ENCODE results near the gene CORO2A. TPM values are rescaled to one million over a fixed set of nuclear protein-coding genes. Genes with fewer than 3 reads are reported as not detected.
"Not testable (repeated sequence)": the region's sequence is repeated elsewhere in the genome, so short reads cannot be mapped to it uniquely, and the experiment has no call there.

Gene CORO2A
- polyA plus RNA-seq, 1 experiment = 1.4 TPM

DNA sequence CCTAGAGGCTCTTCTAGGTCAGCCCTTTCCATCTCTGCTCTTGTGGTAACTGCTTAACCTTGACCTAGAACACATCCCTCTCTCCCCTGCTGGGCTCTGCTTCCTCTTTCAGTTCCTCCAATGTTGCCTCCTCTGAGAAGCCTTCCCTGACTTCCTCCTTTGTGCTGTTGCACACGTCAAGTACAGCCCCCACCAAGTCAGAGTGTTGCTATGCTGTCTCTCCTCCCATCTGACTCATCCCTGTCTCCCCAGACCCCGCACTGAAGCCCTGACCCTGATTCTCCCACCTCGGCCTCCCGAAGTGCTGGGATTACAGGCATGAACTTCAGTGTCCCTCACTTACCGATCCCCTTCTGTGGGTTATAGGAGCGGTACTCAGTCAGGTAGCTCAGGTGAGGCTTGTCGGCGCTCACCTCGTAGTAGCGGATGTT, 63.0 kb downstream of the CORO2A start:
- CTCF ChIA-PET = no interaction called here

DNA sequence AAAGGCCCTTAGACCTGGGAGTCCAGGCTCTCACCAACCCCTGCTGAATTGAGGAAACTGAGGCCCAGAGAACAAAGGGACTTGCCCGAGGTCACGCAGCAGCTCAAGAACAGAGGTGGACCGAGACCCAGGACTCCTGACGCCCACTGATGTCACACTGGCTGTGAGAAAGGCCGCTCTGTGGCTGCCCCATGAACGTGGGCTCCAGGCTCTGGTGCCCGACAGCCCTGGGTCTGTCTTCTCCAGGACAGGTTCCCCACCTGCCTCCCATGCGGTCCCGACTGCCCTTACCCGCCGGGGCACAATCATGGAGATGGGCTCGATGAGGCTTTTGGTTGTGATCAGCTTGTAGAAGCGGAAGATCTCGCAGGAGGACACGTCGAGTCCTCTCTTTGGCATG, 64.1 kb downstream of the CORO2A start:
- TF ChIP-seq, protein P1, sequence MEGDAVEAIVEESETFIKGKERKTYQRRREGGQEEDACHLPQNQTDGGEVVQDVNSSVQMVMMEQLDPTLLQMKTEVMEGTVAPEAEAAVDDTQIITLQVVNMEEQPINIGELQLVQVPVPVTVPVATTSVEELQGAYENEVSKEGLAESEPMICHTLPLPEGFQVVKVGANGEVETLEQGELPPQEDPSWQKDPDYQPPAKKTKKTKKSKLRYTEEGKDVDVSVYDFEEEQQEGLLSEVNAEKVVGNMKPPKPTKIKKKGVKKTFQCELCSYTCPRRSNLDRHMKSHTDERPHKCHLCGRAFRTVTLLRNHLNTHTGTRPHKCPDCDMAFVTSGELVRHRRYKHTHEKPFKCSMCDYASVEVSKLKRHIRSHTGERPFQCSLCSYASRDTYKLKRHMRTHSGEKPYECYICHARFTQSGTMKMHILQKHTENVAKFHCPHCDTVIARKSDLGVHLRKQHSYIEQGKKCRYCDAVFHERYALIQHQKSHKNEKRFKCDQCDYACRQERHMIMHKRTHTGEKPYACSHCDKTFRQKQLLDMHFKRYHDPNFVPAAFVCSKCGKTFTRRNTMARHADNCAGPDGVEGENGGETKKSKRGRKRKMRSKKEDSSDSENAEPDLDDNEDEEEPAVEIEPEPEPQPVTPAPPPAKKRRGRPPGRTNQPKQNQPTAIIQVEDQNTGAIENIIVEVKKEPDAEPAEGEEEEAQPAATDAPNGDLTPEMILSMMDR (IDR thresholded peaks at IDR 0.05; ENCODE audit: low read depth, low read length) = no peak
- ChIA-PET POLR2A (no interaction called here), CTCF (no interaction called here)
- Histone ChIP-seq H3K27me3 (ENCODE audit: control insufficient read depth, insufficient read depth, low read length) (peaks cover 9% of the 10 kb centered on the region), H3K4me3 (ENCODE audit: low read depth, low read length) (no peak overlapping the region), H3K27ac (ENCODE audit: low read depth, low read length) (no peak overlapping the region), H3K9me3 (ENCODE audit: control insufficient read depth, insufficient read depth, low read length) (no peaks in the 10 kb centered on the region)
- no peak for DNase-seq (ENCODE audit: low read depth, low spot score)

More for the DNA sequence above, 63.0 kb downstream of the CORO2A start:
- TF ChIP-seq, protein P1 (IDR thresholded peaks at IDR 0.05; ENCODE audit: low read depth, low read length) = no peak
- no peaks in the 10 kb centered on the region for H3K9me3 ChIP-seq (ENCODE audit: control insufficient read depth, insufficient read depth, low read length)
- no peak overlapping the region for H3K27ac ChIP-seq (ENCODE audit: low read depth, low read length)
- POLR2A ChIA-PET = no interaction called here
- peaks cover 9% of the 10 kb centered on the region for H3K27me3 ChIP-seq (ENCODE audit: control insufficient read depth, insufficient read depth, low read length)
- DNase-seq (ENCODE audit: low read depth, low spot score) = no peak
- H3K4me3 ChIP-seq (ENCODE audit: low read depth, low read length) = no peak overlapping the region

DNA sequence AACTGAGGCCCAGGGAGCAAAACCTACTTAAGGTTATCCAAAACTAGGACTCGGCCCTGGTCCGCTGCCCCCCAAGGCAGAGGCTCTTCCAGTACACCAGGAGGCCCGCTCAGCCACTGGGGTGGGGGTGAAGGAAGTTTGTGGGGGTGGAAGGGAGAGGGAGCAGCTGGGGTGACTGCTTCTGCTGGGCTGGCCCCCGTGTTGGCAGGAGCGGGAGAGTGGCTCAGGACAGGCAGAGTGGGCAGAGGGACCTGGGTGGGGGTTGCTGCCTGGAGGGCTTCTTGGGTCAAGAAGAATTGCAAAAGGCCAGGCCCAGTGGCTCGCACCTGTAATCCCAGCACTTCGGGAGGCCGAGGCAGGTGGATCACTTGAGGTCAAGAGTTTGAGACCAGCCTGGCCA, 65.2 kb downstream of the CORO2A start:
- CTCF ChIA-PET = no interaction called here

DNA sequence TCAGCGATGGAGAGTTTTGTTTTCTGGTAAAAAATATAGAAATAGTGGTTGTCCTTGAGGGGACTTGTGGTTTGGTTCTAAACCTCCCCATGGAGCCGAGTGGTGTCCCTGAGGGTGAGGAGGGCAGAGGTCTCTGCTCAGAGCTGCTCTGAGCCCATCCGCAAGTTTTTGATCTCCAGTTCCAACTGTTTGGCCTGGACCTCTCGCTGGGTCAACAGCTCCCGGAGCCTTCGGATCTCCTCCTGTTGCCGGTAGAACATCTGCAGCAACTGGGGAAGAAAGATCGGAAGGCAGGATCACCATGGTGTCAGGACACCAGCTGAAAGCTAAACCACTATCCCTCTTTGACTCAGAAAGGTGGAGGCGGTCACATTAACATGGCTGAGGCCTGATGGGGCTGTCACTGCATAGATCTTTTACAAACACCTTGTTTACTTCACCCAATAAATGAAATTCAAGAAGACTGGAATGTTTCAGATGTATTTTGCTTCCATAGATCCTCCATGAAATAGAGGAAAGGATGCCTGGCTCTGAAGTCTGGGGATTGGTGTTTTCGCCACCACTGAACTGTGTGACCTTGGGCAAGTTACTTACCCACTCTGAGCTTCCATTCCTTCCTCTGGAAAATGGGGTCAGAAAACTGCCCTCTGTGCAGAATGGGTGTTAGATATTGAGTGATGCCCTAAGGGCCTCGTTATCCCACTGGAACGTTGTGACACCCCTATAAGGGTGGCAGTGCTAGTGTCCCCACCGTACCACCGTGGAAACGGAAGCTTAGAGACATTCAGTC, 67.6 kb downstream of the CORO2A start:
- Histone ChIP-seq H3K4me3 (ENCODE audit: low read depth, low read length) (no peak overlapping the region), H3K9me3 (ENCODE audit: control insufficient read depth, insufficient read depth, low read length) (no peaks in the 10 kb centered on the region), H3K27me3 (ENCODE audit: control insufficient read depth, insufficient read depth, low read length) (no peaks in the 10 kb centered on the region), H3K27ac (ENCODE audit: low read depth, low read length) (no peak overlapping the region)
- ChIA-PET POLR2A (no interaction called here), CTCF (no interaction called here)
- DNase-seq (ENCODE audit: low read depth, low spot score) = no peak
- TF ChIP-seq, protein P1 (IDR thresholded peaks at IDR 0.05; ENCODE audit: low read depth, low read length) = no peak

More for the DNA sequence above, 65.2 kb downstream of the CORO2A start:
- no peak overlapping the region for H3K4me3 ChIP-seq (ENCODE audit: low read depth, low read length)
- no peak overlapping the region for H3K27ac ChIP-seq (ENCODE audit: low read depth, low read length)
- TF ChIP-seq, protein P1 (IDR thresholded peaks at IDR 0.05; ENCODE audit: low read depth, low read length) = no peak
- DNase-seq (ENCODE audit: low read depth, low spot score) = no peak
- no peaks in the 10 kb centered on the region for H3K9me3 ChIP-seq (ENCODE audit: control insufficient read depth, insufficient read depth, low read length)
- POLR2A ChIA-PET = no interaction called here
- peaks cover 2% of the 10 kb centered on the region for H3K27me3 ChIP-seq (ENCODE audit: control insufficient read depth, insufficient read depth, low read length)

DNA sequence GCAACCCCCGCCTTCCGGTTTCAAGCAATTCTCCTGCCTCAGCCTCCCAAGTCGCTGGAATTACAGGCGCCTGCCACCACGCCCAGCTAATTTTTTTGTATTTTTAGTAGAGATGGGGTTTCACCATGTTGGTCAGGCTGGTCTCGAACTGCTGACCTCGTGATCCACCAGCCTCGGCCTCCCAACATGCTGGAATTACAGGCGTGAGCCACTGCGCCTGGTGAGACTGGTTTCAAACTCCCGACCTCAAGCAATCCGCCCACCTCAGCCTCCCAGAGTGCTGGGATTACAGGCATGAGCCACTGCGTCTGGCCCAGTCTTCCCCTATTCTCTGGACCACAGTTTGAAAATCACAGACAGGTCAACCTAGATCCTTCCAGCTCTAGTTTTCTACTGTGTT, 68.3 kb downstream of the CORO2A start:
- H3K27me3 ChIP-seq (ENCODE audit: control insufficient read depth, insufficient read depth, low read length); H3K4me3 ChIP-seq (ENCODE audit: low read depth, low read length); H3K9me3 ChIP-seq (ENCODE audit: control insufficient read depth, insufficient read depth, low read length); H3K27ac ChIP-seq (ENCODE audit: low read depth, low read length); CTCF ChIA-PET; DNase-seq (ENCODE audit: low read depth, low spot score): not testable (repeated sequence)
- POLR2A ChIA-PET = interaction anchor here (0.6 kb wide), 1 partner anchor 280 kb away, joined by 3 read pairs; no protein-coding TSS in a partner anchor

All from AG04450 (cell line).